GM18517 (cell line): ENCODE results near the gene CAMTA1.

ENCODE experiments used
- ATAC-seq: cut with Tn5 transposase; IDR thresholded peaks from one replicate; pipeline ENCODE4 v1.9.1; 2021; ENCODE audit warnings: mild to moderate bottlenecking, moderate library complexity; ENCODE audit not compliant: unreplicated experiment

CAMTA1 gene

DNA sequence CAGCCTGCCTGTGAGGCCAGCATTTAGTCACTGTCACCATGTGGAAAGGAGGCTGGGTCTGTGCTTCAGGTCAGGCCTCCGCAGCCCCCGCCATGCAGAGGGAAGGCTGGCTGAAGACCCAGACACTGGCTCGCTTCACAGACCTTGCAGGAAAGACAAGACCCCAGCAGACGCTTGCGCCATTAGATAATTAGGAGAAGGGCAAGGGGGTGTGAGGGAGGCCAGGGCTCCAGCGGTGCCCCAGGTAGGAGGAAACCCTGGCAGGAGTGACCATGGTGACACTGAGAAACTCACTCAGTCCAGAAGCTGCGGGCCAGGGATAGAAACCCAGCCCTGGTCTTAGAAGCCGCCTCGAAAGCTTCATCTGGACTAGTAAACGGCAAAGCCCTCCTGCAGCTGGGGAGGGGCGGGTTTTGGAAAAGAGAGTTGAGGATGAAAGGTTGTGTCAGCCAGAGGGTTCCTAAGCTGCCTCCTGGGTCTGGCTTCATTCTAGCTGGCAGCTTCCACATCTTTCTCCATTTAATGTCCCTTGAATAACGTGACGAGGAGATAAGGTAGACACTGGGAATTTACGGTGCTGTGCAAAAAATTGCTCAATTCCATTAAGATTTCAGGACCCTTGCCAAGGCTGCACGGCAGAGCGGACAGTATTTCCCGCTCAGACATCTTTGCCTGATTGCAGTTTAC is 691.8 kb downstream of the CAMTA1 start:
- no peak for ATAC-seq

DNA sequence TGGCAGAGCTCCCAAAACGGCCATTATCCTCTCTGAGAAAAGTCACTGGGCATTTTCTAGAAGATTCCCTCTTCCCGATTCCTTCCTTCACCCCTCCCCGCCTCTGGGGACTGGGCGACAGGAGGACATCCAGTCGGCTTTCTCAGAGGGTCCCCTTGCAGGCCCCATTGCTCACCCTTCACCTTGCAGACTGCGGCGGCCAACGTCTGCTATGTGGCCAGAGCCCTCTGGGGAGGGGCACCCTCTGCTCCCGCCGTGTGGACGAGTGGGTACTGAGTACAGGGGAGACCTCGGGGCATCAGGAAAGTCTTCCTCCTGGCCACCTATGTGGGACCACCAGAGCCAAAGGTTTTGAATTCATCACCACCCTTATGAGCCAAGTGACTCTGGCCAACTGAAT is 692.3 kb downstream of the CAMTA1 start:
- ATAC-seq: no peak

DNA sequence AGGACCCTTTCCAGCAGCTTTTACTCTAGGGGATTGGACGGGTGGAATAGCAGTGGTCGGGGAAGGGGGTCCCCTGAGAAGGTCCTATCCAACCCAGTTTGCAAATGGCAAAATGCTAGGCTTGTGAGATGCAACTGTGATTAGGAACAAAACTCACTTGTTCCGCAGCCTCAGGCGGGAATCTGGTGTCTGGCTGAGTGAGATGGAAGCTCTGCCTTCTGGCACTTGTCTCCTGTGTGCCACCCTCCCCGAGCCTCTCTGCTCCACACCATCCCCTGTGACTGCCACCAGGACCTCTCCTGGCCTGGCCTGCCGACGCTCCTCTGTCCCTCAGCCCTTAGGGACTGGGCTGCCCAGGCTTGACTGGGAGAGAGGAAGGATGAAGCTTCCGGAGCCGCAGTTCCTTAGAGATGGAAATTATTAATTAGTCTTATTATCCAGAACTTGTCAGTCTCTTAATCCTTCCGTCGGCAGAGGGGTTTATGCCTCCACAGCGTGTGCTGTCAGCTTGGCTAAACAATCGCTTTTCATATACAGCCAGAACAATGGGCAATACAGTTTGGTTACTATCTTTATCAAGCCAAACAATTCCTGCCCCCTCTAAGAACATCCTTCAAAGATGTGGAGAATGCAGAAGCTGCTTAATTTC is 693.0 kb downstream of the CAMTA1 start:
- no peak for ATAC-seq

DNA sequence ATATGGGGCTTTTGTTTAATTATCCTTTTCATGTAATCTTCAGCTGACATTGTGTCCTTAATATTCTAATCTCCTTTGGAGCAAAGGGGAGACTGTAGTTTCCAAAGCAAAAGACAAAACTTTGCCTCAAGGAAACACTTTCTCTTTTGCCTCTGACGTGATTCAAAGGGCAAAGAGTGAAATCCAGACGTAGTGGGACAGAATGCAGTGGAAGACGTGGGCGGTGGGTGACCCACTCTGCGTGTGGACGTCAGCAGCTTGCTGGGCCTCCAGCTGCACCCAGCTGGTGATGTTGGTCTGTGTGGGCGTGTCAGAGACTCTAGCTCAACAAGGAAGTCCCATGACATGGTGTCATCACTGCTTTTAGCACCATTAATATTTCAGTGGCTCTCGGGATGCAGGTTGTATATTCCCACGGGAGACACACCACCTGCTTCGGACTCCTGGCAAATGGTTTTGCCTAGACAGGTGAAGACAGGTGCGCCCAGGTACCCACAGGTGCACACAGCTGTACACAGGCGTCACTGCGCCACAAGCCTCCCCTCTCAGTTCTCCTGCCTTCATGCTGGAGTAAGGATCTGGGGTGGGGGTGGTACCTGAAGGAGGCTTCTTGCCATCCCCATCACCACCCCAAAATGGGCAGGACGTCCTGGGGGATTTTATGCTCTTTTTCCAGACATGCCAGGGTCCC is 693.7 kb downstream of the CAMTA1 start:
- ATAC-seq: no peak

DNA sequence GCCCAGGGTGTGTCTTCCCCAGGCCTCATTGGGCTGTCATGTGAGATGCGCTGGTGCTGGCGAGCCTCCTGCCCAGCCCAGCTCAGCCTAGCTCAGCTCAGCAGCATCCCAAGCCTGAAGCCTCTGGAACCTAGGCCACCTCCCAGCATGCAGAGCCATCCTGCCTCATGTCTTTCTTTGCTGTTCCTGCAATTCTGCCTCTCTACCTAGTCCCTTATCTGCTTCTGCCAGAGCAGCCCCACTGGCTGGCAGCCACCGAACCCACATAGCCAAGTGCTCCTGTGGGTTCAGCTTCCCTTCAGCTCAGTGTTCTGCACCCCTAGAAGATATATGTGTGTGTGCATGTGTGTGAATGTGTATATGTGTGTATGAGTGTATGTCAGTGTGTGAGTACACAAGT is 694.3 kb downstream of the CAMTA1 start:
- no peak for ATAC-seq

DNA sequence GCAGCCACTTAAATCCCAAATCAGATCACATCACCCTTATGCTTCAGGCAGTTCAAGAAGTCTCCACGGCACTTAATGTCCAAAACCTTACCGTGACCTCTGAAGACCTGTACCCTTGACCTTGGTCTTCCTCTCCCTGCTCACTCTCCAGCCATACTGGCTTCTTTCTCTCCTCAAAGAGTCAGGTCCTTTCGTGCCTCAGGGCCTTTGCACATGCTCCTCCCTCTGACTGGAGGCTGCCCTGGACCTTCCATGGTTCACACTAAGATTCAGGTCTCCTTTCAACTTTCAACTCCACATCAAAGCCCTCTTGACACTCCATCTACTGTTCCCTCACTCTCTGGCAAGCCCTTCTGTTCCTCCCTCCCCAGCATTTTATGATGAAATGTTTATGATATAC is 695.9 kb downstream of the CAMTA1 start:
- no peak for ATAC-seq

DNA sequence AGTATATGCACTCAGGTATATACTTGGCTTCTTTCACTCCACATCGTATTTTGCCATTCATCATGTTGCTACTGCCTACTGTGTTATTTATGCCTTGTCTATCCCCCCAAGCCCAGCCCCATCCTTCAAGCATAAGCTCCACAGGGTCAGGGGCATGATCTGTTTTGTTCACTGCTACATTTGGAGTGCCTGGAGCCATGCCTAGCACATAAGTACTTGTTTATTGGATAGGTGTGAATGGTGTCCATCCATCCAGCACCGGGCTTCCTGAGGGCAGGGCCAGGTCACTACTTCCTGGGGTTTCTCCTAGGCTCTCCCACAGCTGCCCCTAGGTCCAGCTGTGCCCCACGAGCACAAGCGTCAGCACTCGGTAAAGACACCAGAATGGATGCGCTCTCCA is 696.8 kb downstream of the CAMTA1 start:
- ATAC-seq: no peak

DNA sequence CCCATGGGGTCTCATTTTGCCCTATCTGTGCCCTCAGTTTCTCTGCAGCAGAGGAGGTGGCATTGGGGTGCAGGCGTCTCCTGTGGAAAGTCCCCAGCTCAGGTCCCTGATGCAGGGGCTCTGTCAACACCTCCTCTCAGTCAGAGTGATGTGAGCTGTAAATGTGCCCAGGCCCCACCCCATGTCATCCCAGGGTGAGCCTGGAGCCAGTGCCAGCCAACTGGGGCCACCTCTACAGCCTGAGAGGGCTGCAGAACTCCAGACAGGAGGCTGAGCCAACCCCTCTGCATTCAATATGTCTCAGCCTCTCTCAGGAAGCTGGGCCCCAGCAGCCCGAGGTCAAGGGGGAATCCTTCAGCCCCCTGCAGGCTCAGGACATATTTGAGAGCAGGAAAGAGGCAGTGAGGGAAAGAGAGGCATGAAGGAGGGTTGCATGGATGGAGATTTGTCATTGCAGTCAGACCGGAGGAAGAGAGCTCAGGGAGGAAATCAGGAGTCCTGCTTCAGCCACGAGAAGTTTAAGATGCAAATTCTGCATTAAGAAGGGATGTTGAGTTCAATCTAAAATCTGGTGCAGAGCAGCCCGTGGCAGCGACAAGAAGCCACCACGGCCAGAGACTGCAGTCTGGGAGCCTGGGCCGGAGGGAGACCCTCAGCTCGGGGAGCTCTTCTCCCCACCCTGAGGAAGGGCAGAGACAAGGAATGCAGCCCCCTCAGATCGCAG is 697.7 kb downstream of the CAMTA1 start:
- ATAC-seq: no peak

DNA sequence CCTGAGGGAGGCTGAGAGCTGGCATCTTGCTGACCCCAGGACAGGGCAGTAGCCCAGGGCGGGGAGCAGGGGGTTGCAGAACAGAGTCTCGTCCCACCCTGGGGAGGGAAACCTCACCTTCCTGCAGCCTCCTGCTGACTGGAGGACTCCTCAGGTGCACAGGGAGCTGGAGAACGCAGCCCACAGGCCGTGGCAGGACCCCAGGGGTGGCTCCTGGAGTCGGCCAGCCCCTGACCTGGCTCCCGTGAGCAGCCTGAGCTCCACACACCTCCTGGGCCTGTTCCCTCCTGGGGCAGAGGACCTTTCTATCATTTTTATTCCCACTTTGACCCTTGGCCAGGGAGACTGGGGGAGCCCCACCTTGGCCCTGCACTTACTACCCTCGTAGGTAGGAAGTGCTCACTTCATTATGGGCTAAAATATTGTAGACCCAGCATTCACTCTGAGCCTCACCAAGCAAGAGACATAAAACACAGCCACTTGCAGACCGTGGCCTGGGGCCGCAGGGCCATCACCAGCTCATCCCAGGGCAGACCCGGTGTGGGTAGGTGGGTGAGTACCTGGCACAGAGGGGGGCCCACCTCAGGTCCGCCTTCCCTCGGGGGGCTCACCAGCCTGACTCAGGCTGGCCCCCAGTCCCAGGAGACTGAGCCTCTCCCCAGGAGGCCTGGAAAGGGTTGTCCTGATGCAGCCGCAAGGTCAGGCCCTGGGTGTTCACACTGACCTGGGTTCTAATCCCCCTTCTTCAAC is 698.6 kb downstream of the CAMTA1 start:
- ATAC-seq: no peak

DNA sequence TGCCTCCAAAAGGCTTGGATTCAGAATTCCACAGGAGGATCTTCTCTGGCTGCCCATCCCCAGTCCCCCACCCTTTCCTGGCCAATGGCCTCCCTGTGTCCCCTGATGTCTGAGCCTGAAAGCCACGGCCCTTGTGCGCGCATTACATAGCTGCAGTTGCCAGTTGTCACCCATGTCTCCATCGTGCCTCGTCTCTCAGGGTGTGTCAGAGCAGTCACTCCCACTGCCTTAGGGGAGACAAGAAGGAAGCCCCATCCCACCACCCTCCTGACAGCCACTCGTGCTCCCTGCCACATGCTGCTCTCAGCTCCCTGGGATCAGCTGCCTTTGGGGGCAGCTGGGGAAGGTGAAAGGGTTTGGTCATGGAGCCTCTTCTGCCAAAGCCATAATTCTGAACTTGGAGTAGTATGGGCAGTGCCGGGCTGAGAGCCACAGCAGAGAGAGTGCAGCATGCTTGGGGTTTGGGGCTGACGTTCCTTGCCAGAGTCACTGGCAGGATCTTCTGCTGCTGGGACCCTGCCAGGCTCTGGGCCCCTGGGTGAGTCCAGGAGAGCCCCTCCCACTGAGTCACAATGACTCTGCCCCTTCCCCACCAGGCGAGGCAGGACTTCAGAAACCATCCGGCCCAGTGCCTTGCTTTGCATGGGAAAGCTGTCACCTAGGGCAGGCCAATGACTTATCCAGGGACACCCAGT is 700.0 kb downstream of the CAMTA1 start:
- no peak for ATAC-seq

DNA sequence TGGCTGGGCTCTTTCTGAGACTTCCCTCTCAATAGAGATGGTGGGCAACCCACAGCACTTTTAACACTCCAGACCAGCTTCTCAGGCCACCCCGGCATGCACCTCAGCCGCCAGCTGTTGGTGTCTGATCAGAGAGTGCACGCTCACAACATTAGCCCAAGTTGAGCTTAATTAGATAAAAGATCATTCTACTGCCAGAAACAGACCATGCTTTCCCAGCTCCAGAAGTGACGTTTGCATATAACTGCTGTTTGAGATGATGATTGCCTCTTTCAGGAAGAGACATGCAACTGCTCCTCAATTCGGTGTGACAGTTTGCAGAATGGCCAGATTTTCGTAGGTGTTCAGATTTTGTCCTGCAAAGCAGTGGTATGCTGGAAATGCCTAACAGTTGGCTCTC is 700.6 kb downstream of the CAMTA1 start:
- ATAC-seq: no peak

DNA sequence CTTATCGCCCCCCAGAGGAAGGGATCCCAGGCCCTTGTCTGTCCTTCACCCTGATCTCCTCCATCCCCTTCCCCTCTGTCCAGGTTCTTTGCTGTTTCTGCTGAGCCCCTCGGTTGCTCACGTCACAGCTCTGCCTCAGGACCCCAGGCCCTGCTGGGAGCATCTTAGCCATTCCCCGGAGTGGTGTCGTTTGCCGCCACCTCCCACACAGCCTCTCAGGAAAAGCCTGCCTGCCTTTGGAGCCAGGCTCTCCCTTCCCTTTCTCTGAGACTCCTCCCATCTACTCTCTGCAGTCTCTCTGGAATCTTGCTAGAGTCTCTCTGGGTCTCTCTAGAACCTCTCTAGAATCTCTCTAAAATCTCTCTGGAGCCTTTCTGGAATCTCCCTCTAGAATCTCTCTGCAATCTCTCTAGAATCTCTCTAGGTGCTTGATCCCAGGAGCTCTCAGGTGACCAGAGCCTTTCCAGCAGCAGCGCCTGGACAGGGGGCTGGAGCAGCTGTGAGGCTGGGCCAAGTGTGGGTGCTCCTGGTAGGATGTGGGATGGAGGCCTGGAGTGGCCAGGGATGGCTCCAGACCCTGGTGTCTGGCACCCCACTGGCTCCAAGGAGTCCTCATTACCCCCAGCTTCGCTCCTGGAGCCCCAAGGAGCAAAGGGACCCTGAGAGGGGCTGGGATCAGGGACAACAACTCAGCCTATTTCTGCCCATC is 702.7 kb downstream of the CAMTA1 start:
- ATAC-seq: no peak

DNA sequence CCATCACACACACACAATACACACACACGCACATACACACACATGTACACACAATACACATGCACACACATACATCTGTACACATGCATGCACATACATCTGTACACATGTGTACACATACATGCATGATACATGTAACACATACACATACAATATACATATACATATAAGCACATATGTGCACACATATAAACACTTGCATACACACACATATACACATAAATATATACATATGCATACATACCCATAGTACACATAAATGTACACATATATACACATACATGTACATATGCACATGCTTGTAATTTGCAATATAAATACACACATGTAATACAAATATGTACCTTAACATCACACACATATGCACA is 703.2 kb downstream of the CAMTA1 start:
- ATAC-seq: no peak

DNA sequence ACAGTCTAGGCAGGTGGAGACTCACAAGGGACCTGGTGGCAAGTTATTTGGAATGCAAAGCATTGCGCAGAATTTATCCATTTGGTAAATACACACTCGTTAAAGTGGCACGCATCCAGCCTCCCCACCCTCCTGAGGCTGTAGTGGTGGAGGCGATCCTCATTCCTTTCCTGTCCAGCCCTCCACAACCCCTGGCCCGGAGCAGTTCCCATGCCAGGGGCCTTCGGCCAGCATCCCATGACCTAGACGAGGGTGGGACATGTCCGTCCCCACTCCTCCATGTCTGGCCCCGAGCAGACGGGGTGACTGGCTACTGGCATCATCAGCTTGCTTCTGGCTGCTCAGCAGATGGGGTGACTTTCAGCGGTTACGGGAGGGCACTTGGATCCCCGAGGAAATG is 704.3 kb downstream of the CAMTA1 start:
- ATAC-seq: no peak

DNA sequence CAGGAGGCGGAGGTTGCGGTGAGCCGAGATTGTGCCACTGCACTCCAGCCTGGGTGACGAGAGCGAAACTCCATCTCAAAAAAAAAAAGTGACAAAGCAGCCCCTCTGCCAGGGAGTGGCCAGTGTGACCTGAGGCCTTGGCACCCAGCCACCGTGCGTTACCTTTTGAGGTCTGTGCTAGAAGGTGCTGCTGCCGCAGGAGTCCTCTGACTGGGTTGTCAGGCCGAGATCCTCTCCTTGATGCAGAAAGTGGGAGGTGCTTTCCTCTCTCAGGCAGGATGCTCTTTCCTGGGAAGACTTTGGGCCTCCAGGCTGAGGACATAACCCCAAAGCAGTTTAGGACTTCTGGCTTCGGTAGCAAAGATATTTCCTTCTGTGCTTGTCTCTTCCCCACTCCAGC is 705.3 kb downstream of the CAMTA1 start:
- ATAC-seq: no peak

DNA sequence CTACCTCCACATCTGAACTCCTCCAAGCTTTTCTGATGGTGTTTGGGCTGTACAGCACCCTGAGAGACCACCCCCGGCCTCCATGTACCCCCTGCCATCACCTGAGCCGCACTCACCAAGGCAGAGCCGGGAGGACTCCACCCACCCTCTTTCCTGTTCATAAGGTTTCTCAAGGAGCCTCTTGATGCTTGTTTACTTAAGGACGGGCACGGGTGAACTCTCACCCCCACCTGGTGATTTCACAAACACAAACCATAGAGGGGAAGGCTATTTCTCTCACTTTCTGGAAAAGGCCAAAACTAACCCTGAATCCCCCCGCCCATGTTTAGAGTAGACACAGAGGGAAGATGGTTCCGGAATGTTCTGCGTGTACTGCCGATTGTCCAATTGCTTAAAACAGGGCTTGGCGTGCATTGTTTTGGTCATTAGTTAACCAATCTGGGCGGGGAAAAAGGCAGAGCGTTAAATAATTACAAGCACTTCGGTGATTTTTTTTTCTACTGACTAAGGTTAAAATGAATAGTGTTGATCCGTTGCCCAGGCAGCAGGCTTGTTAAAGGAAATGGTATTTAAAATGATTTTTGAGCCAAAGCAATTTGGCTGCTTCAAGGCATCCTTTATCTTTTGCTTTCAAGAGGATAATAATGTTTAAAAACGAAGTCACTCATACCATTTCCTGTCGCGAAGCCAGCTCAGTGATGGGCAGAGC is 706.0 kb downstream of the CAMTA1 start:
- no peak for ATAC-seq

DNA sequence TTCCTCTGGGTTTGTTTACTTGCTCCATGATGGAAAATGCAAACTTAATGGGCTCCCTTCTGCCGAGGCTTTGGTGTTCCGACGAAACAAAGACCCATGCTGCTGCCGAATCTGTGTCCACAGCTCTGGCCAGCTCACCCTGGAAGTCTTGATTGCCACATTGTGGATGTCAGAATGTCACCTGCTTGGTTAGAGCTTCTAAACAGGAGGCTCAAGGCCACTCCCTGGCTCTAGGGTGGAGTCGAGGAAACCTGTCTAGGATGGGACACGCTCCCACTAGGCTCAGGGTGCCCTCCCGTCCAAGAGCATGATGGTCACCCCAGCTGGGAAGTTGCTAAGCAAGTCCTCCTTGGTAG is 706.5 kb downstream of the CAMTA1 start:
- no peak for ATAC-seq

DNA sequence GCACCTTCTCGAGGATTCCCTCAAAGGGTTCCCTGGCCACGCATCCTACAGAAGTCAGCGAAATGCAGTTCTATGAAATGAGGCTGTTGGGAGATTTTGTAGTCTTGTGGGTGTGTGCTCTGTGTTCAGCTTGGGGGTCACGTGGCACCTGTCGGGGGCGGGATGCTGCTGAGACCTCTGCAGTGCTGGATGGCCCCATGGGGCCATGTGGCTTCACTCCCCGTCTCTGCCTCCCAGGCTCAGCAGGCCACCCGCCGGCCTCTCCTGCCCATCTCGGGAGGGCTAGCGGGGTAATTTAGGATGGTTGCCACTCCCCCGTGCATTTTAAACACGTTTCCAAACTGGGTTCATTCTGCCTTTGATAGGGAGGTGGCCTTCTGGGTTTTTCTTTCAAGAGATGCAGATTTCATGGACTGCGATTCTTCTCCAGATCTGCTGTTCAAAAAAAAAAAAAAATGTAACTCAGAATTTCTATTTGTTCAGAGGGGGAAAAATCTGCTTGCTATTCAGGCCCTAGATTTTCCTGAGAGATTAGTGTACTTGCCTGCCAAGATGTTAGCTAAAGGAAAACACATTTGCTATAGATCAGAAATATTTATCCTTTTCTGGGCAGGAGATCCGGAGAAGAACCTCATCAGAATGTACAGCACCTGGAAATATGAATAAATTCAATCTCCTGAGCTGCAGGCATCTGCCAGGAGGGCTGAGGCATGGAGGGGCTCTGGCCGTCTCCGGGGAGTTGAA is 708.6 kb downstream of the CAMTA1 start:
- no peak for ATAC-seq

DNA sequence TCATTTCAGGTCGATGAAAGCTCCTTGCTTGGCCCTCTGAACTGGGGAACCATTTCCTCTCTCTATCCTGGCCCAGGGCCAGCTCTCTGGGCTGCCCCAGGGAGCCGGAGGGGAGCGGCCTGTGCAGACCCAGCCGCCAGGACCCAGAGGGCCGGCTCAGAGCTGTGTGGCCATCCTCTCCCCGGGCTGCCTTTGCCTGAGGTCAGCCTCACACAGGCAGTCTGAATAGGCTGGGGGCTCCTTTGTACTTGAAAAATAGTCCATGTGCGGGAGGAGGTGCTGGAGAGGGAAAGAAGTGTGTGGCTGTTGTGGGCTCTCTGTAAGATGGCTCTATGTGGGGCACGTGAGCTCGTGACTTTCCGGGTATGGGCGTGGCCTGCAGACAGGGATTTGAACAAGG is 710.7 kb downstream of the CAMTA1 start:
- no peak for ATAC-seq
